ENCODE measurements around the gene CALCOCO1.

DNA sequence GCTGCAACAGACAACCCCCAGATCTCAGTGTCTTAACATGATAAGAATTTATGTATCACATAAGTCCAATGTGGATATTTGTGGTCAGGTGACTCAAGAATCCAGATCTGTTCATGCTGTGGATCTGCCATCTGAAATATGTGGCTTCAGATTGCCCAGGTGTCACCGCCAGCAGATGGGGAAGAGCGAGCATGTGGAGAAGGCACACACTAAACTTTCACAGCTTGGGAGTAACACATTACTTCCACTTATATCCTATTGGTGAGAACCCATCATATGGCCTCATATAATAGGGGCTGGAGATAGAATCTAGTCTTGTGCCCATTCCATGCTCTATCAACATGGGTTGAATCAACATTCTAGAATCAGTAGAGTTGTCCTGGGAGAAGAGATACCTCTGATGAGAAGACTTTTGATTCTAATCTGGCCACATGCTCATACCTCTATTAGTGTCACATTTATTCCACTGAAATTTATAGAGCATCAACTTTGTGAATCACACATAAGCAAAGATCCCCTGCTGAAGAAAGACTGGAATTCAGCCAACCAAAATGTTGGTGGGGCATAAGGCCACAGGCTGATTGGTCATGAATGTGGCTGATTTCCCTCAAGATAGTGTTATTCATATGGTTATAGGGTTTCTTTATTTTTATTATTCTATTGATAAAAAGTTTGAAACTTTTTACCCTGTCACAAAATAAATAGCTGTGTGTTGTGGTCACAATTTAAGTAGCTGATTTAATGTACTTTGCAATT lies 6.0 kb upstream of the CALCOCO1 start:
- no peak for TF ChIP-seq POLR2A (IDR thresholded peaks at IDR 0.05)
- TF ChIP-seq, protein P1, sequence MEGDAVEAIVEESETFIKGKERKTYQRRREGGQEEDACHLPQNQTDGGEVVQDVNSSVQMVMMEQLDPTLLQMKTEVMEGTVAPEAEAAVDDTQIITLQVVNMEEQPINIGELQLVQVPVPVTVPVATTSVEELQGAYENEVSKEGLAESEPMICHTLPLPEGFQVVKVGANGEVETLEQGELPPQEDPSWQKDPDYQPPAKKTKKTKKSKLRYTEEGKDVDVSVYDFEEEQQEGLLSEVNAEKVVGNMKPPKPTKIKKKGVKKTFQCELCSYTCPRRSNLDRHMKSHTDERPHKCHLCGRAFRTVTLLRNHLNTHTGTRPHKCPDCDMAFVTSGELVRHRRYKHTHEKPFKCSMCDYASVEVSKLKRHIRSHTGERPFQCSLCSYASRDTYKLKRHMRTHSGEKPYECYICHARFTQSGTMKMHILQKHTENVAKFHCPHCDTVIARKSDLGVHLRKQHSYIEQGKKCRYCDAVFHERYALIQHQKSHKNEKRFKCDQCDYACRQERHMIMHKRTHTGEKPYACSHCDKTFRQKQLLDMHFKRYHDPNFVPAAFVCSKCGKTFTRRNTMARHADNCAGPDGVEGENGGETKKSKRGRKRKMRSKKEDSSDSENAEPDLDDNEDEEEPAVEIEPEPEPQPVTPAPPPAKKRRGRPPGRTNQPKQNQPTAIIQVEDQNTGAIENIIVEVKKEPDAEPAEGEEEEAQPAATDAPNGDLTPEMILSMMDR (IDR thresholded peaks at IDR 0.05): no peak

Data from adrenal gland (tissue), 5 donors.